OCI-LY7 (cell line): ENCODE measurements around the gene KRTAP5-2. TPM values are rescaled to one million over a fixed set of nuclear protein-coding genes. Genes with fewer than 3 reads are reported as not detected.

ENCODE experiments used
- BruUV-seq: library from RNA; stranded (reverse); fragments of 400-500 nt; replicated peaks from 2 replicates; lab custom pipeline; 2021; lab: Mats Ljungman, UMichigan
- CTCF ChIA-PET: fragments of 300-600 bp; sonication (Branson Sonifier 250); formaldehyde crosslinking; loops from one replicate; lab custom pipeline; 2022; ENCODE audit warnings: antibody characterized with exemption; ENCODE audit not compliant: unreplicated experiment; lab: Charles Lee
- POLR2A ChIA-PET: fragments of 300-600 bp; sonication (Branson Sonifier 250); formaldehyde crosslinking; loops from one replicate; lab custom pipeline; 2022; ENCODE audit warnings: antibody characterized with exemption; lab: Charles Lee
- DNase-seq: peaks from one replicate; pipeline ENCODE4 v3.0.0-alpha.2; 2015; ENCODE audit warnings: low spot score
- H2AFZ ChIP-seq: fragments of 200-600 bp; sonication (generic), shearing (Covaris generic); 2 replicates; pipeline ENCODE4 v1.6.1; 2014; ENCODE audit warnings: mild to moderate bottlenecking, antibody characterized with exemption, low read length, moderate library complexity
- H3K27ac ChIP-seq: fragments of 200-600 bp; sonication (generic); 2 replicates; pipeline ENCODE4 v1.5.1; 2014; ENCODE audit warnings: mixed run types, low read depth, mild to moderate bottlenecking, moderate library complexity, low read length, inconsistent platforms; ENCODE audit not compliant: poor library complexity, severe bottlenecking
- H3K36me3 ChIP-seq: fragments of 200-600 bp; sonication (generic); 2 replicates; pipeline ENCODE4 v1.6.1; 2014; ENCODE audit warnings: mild to moderate bottlenecking, antibody characterized with exemption, low read length, moderate library complexity, mixed read lengths; ENCODE audit not compliant: insufficient read depth
- H3K4me1 ChIP-seq: fragments of 200-600 bp; sonication (generic); 2 replicates; pipeline ENCODE4 v1.5.1; 2014; ENCODE audit warnings: mild to moderate bottlenecking, low read length; ENCODE audit not compliant: insufficient read depth, poor library complexity, severe bottlenecking
- H3K4me2 ChIP-seq: fragments of 200-600 bp; sonication (generic); 2 replicates; pipeline ENCODE4 v1.6.1; 2014; ENCODE audit warnings: mild to moderate bottlenecking, low read length
- H3K4me3 ChIP-seq: fragments of 200-600 bp; sonication (generic); 2 replicates; pipeline ENCODE4 v1.5.1; 2014; ENCODE audit warnings: mild to moderate bottlenecking, low read depth, low read length; ENCODE audit not compliant: poor library complexity, severe bottlenecking
- H3K79me2 ChIP-seq: fragments of 200-600 bp; sonication (generic); 2 replicates; pipeline ENCODE4 v1.6.1; 2016; ENCODE audit warnings: low read depth, mild to moderate bottlenecking, low read length, moderate library complexity, mixed read lengths; ENCODE audit not compliant: insufficient read depth
- H3K9me2 ChIP-seq: fragments of 200-600 bp; sonication (generic); 2 replicates; pipeline ENCODE4 v1.6.1; 2016; ENCODE audit warnings: mild to moderate bottlenecking, low read length, mixed read lengths; ENCODE audit not compliant: insufficient read depth
- H3K9me3 ChIP-seq: fragments of 200-600 bp; sonication (generic); 2 replicates; pipeline ENCODE4 v1.6.1; 2014; ENCODE audit warnings: mild to moderate bottlenecking, mixed run types, low read length, mixed read lengths
- H4K20me1 ChIP-seq: fragments of 200-600 bp; sonication (generic); 2 replicates; pipeline ENCODE4 v1.6.1; 2014; ENCODE audit warnings: mild to moderate bottlenecking, antibody characterized with exemption, low read length, moderate library complexity, mixed read lengths; ENCODE audit not compliant: insufficient read depth
- EZH2phosphoT487 ChIP-seq: fragments of 200-600 bp; sonication (generic); IDR thresholded peaks from 2 replicates; pipeline ENCODE4 v1.6.1; 2018; ENCODE audit warnings: low read depth, borderline replicate concordance, mild to moderate bottlenecking, mixed run types, antibody characterized with exemption, low read length, moderate library complexity, mixed read lengths
- intact Hi-C: fragments of 100-400 bp; cut with micrococcal nuclease; formaldehyde crosslinking; loops from one replicate; pipeline ENCODE4 v1.10.0; 2022; ENCODE audit not compliant: unreplicated experiment
- total RNA-seq, 2 experiments: library from RNA; depleted of rRNA in 1 of 2; stranded (reverse); fragments of >200 nt in 1 of 2; shearing (Covaris generic) in 1 of 2; gene quantifications; 2 replicates each; pipeline ENCODE4 v1.2.3, GENCODE V29; 2014 to 2022
- TF ChIP-seq, protein P1 (sequence below): fragments of 200-600 bp; sonication (generic); conservative IDR thresholded peaks from 2 replicates; pipeline ENCODE4 v1.5.1; 2014; ENCODE audit warnings: mild to moderate bottlenecking, antibody characterized with exemption, low read length, moderate library complexity, mixed read lengths

KRTAP5-2 gene
- total RNA-seq, 2 experiments from 2014 or later: not detected

DNA sequence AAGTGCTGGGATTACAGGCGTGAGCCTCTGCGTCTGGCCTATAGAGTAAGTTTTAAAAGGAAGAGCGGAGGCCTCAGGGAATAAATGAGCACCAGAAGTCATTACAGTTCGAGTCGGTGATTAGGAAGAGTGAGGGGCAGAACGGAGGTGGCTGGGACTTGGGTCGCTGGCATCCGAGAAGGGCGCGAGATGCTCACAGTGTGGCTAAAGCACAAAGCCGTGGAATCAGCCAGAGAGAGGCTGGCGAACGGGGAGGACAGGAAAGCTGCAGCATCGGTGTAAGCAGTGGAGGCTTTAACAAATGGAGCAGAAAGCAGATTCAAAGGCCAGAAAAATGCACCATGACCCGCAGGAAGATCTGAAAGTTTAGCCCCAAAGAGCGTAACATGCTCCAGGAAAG lies 26.5 kb upstream of the KRTAP5-2 start:
- DNase-seq: no peak
- Histone ChIP-seq H3K4me1 (no peaks in the 10 kb centered on the region), H3K36me3 (no peaks in the 10 kb centered on the region), H2AFZ (no peak overlapping the region), H3K9me2 (no peaks in the 10 kb centered on the region), H3K79me2 (no peaks in the 10 kb centered on the region), H3K4me2 (no peak overlapping the region), H3K27ac (no peak overlapping the region), H3K9me3 (no peaks in the 10 kb centered on the region), H3K4me3 (no peak overlapping the region), H4K20me1 (no peaks in the 10 kb centered on the region)
- POLR2A ChIA-PET: no interaction called here
- no TSS peak for BruUV-seq
- TF ChIP-seq, protein P1, sequence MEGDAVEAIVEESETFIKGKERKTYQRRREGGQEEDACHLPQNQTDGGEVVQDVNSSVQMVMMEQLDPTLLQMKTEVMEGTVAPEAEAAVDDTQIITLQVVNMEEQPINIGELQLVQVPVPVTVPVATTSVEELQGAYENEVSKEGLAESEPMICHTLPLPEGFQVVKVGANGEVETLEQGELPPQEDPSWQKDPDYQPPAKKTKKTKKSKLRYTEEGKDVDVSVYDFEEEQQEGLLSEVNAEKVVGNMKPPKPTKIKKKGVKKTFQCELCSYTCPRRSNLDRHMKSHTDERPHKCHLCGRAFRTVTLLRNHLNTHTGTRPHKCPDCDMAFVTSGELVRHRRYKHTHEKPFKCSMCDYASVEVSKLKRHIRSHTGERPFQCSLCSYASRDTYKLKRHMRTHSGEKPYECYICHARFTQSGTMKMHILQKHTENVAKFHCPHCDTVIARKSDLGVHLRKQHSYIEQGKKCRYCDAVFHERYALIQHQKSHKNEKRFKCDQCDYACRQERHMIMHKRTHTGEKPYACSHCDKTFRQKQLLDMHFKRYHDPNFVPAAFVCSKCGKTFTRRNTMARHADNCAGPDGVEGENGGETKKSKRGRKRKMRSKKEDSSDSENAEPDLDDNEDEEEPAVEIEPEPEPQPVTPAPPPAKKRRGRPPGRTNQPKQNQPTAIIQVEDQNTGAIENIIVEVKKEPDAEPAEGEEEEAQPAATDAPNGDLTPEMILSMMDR: no peak
- TF ChIP-seq EZH2phosphoT487: no peak
- CTCF ChIA-PET: no interaction called here
- intact Hi-C loops: no loop called here

DNA sequence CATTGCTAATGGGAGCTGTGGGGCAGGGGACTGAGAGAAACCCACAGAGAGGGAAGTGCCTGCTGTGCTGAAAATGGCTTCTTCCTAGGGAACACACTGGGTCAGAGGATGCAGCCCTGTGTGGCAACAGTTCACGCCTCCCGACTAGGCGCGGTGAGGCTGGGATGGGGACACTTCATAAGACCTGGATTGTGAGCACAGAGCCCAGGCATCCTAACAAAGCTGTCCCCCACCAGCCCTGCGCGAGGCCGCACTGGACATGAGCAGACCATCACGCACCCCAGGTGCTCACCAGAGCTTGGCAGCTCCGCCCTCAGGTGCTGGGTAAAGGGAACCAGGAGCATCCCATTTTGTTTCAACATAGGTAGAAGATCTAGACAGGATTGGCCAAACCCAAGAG lies 25.6 kb upstream of the KRTAP5-2 start:
- BruUV-seq: no TSS peak
- Histone ChIP-seq H3K4me2 (no peak overlapping the region), H3K79me2 (no peaks in the 10 kb centered on the region), H3K27ac (no peak overlapping the region), H3K4me1 (no peaks in the 10 kb centered on the region), H3K9me3 (no peaks in the 10 kb centered on the region), H2AFZ (no peak overlapping the region), H3K36me3 (no peaks in the 10 kb centered on the region), H3K9me2 (no peaks in the 10 kb centered on the region), H3K4me3 (no peak overlapping the region), H4K20me1 (no peaks in the 10 kb centered on the region)
- TF ChIP-seq, protein P1: no peak
- no peak for TF ChIP-seq EZH2phosphoT487
- DNase-seq: no peak
- intact Hi-C loops: no loop called here
- CTCF ChIA-PET: no interaction called here
- POLR2A ChIA-PET: no interaction called here

DNA sequence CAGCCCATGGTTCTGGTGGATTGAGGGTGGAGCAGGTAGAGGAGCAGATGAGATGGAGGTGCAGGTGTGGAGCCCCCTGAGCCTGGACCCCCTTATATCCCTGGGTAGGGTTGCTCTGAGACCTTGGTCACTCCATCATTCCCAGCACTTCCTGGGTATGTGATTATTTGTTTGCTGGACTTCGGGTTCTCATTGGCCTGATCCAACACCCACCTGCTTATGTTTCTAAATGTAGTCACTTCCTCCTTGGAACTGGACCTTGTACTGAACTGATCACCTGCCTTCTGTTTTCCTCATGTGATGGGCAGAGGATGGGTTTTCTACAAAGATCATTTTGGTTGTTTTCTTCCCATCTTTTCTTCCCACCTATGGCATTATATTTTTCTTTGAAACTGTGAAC lies 24.0 kb upstream of the KRTAP5-2 start, which contains the start of gene KRTAP5-4:
KRTAP5-4 (minus strand) TSS at position 53 of the 400 bp plus-strand sequence; CDS start at position 8, 45 bp downstream.
- H3K4me3 ChIP-seq: no peak within 1 kb of the TSS
- H3K27ac ChIP-seq: no peak within 1 kb of the TSS
- no peak within 1 kb of the TSS for H3K4me2 ChIP-seq
- CTCF ChIA-PET: no interaction called here
- no peaks in the 10 kb centered on the region for H3K9me3 ChIP-seq
- no peaks in the 10 kb centered on the region for H4K20me1 ChIP-seq
- no peaks in the 10 kb centered on the region for H3K79me2 ChIP-seq
- no peaks in the 10 kb centered on the region for H3K4me1 ChIP-seq
- no peaks in the 10 kb centered on the region for H3K36me3 ChIP-seq
- DNase-seq: no peak
- no peaks in the 10 kb centered on the region for H3K9me2 ChIP-seq
- no TSS peak for BruUV-seq
- TF ChIP-seq, protein P1: no peak
- no peak for TF ChIP-seq EZH2phosphoT487
- POLR2A ChIA-PET: no interaction called here
- intact Hi-C loops: no loop called here
- no peak within 1 kb of the TSS for H2AFZ ChIP-seq
